ENCODE data around the gene SEMA3C. TPM values are rescaled to one million over a fixed set of nuclear protein-coding genes. Genes with fewer than 3 reads are reported as not detected.

The SEMA3C gene
- total RNA-seq, 1 experiment from 2014 or later = 12.2 TPM

DNA sequence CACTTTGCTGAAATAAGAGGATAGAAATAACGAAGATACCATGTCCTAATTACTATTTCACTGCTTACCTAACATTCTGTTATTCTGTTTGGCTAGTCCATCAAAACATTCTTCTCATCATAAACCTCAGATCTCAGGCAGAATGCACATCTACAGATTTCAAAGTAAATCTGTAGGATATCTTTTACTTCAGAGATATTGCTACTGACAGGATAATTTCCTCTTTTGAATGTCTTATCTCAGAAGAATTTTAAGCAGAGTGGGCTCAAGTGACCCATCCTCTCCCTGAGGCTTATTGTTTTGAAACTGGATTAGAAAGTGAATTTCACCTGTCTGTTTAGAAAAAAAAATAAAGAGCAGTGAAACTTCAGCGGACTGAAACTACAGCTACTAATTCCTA is 83.6 kb downstream of the SEMA3C start:
- in situ Hi-C loops (cut with HindIII; ENCODE audit: low sequenced_read_pairs) = no loop called here
- no peak for DNase-seq (ENCODE audit: low spot score)

DNA sequence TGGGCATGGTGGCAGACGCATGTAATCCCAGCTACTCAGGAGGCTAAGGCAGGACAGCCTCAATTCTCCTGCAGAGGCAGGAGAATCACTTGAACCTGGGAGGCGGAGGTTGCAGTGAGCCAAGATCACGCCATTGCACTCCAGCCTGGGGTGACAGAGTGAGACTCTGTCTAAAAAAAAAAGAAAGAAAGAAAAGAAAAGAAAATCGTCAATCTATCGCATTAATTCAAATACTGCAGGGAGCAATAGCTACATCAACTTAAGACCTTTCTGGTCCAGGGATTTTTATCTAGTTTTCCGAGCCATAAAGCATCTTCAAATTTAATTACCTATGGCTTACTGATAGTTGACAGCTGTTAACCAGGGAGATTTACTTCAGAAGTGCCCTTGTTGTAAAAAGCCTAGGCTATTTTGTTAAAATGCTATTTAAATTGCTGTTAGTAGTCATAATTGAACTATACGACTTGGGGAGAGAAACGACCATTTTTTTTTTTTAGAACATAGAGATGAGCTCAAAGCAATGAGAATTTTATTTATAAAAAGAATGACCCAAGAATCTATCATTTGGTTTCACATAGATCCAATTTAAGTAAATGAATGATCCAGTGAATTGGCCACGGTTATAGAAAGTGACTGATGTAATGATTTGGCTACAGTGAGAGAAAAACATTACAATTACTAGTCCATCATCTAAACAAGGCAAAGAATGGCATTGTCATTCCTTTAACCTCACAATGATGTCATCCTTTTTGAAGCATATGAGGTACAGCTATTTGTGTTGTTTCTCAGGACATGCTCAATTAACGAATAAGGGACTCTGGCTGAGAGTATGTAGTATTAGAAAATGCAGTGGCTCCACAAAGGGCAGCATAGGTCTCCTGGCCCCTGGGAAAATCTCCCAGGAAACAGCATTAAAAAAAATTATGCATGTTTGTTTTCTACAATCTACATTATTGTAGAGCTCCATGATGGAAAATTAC is 85.3 kb downstream of the SEMA3C start:
- in situ Hi-C loops (cut with HindIII; ENCODE audit: low sequenced_read_pairs) = no loop called here
- DNase-seq (ENCODE audit: low spot score) = no peak

DNA sequence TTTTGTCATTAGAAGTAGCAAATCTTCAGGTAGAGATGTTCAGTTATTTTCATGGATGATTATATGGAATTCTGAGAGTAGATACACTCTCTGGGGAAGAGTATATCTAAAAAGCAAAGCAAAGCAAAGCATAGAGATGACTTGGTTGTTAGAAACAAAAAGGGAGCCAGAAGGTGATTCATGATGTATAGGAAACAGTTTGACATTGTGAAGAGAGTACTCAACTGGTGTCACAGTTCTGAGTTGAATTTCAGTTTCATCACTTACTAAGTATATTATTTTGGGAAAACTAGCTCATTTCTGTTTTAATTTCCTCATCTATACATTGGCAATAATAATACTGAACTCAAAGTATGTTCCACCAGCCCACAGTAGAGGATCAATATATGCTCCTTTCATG is 86.8 kb downstream of the SEMA3C start:
- in situ Hi-C loops (cut with HindIII; ENCODE audit: low sequenced_read_pairs) = no loop called here
- DNase-seq (ENCODE audit: low spot score) = no peak

DNA sequence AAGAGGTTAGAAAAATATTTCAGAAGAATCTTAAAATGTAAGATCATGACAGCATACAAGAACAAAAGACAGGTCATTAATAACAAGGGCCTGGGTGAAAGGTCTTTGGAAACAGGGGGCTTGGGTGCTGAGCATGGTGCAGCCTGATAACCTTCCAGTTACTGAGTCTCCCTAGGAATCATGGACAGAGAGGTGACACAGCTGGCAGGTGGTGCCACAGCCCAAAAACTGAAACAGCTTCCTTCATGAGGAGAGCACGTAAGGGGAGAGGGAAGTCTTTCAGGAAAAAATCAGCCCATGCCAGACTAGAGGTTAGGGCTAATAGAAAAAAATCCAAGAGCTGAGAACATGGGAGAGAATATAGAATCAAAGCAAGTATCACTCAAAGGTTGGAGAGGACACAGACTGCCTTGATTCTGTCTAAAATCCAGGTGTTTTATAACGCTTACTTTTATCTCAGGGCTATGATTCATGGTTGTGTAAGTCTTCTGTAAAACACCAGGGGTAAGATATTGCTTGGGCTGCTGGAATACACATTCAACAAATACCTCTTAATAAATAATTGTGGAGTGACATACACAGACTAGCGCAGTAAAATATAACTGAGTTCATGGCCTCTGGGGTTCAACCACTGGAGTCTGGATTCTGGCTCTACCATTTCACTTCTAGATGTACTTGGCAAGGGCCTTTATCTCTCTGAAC is 88.1 kb downstream of the SEMA3C start:
- in situ Hi-C loops (cut with HindIII; ENCODE audit: low sequenced_read_pairs) = no loop called here
- DNase-seq (ENCODE audit: low spot score) = no peak

DNA sequence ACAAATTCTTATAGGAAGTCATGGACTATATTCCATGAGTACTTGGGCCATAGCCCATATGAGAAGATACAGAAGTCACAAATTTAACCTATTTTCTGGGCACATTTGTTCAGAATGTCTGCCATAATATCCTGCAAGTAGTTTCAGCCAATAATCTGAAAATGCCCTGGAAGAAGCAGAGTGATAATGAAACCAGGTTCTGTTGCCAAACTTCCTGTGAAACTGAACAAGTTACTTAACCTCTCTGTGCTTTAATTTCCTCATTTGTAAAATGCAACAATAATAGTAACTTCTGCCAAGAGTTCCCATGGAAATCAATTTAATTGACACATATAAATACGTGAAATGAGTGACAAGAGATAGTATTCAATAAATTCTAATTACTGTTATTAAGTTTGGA is 88.8 kb downstream of the SEMA3C start:
- no peak for DNase-seq (ENCODE audit: low spot score)
- in situ Hi-C loops (cut with HindIII; ENCODE audit: low sequenced_read_pairs) = no loop called here

DNA sequence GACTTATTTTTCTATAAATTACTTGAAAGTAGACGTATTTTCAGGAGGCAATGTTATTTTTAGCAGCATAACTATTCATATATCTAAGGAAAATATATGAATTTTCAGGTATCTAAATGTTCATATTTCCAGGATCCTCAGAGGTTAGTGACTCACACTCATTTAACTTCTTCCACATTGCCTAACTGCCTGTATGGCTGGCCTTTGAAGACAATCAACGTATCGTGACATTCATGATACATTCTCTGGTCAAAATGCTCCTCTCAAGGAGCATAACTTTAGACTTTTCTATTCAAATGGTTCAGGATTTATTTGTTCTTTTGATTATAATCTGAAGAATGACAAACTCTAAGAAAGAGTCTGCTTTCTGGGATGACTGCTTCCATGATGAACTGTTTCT is 89.3 kb downstream of the SEMA3C start:
- DNase-seq (ENCODE audit: low spot score) = no peak
- in situ Hi-C loops (cut with HindIII; ENCODE audit: low sequenced_read_pairs) = no loop called here

DNA sequence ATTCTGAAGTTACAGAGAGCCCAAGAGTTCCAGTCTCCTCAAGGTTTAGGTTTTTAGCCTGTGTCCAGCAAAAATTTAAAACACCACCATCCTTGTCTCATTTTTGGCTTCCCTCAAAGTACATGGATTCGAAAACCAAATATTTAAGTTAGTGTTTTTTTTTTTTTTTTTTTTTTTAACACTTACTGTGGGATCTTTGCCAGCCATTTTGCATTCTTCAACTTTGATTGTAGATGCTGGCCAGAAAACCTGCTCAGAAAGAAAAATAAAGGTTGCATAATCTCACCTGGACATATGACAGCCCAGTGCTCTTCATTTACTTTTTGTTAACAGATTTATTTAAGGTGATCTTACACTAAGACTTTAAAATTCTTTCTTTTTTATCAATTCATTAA is 91.6 kb downstream of the SEMA3C start:
- in situ Hi-C loops (cut with HindIII; ENCODE audit: low sequenced_read_pairs) = no loop called here
- DNase-seq (ENCODE audit: low spot score) = no peak

DNA sequence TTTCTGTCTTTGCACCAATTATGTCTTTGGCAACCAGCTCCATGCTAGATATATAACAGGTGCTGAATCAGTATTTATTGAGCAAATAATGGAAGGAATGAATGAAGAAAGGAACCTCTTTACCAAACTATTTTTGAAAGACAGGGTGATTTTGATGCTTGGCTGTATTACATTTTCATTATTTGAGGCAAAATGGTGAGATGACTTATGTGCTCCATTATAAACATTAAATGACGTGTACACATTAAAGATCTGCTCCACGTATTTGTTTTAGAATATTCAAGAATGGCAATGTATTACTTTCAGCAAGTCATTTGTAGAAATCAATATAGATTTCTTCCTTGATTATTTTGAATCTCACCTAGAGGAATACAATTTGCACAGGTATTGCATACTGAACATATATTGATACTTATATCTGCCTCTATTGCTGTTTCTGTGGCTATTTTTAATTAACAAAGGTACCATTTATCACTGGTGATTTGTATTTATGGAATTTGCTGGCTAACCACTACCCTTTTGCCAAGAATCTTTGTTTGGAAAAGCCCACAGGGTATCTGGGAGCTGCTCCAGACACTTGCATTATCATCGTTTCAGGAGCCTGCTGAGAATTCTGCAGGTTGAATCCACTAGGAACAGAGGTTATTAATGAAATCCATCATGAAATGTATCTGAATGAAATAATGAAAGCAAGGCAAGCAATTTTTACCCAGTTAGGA is 92.2 kb downstream of the SEMA3C start:
- in situ Hi-C loops (cut with HindIII; ENCODE audit: low sequenced_read_pairs) = no loop called here
- no peak for DNase-seq (ENCODE audit: low spot score)

DNA sequence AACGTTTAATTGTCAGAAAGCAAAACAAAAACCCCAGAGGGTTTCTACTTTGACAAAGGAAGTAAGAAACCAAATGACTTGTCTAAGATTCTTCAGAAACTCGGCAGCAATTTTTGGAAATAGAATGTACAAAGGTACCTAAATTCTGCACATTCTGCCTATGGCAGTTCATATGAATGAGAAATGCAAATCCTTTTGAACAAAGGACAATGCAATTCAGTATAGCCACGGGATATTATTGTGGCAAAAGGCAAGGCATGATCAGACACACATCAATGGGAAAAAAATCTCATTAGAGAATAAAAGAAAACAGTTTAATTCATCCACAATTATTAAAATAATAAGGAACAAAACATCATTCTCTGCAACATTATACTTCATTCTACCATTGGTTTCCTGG is 93.4 kb downstream of the SEMA3C start:
- in situ Hi-C loops (cut with HindIII; ENCODE audit: low sequenced_read_pairs) = no loop called here
- no peak for DNase-seq (ENCODE audit: low spot score)

DNA sequence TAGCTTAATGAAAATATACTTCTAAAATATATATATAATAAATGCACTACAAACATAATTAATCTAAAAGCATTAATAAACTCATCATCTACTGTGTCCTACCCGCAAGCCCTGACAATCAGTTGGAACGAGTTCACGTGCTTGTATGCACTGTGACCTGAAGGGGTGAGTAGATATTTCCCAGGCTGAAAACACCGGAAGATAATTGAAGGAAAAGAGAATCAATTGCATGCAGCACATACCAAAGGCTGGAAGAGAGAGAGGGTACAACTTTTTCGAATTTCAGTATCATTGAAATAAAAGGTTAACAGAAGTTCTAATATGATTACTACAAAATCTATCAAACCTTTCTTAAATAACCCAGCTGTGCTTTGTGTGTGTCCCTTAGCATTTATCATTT is 94.6 kb downstream of the SEMA3C start:
- in situ Hi-C loops (cut with HindIII; ENCODE audit: low sequenced_read_pairs) = no loop called here
- no peak for DNase-seq (ENCODE audit: low spot score)

DNA sequence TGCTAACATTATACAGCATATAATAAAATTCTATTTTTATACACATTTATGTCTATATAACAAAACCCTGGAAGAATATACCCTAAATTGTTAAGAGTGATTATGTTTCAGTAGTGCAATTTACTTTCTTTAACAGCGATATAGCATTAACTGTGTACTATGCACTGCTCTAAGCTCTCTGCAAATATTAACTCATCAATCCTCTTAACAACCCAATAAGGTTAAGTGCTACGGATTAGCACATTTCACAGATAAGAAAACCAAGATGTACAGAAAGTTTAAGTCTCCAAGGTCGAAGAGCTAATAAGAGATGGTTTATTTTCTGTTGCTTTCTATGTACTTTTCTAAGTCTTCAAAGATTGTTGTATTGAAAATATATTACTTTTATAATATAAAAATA is 95.8 kb downstream of the SEMA3C start:
- no peak for DNase-seq (ENCODE audit: low spot score)
- in situ Hi-C loops (cut with HindIII; ENCODE audit: low sequenced_read_pairs) = no loop called here

DNA sequence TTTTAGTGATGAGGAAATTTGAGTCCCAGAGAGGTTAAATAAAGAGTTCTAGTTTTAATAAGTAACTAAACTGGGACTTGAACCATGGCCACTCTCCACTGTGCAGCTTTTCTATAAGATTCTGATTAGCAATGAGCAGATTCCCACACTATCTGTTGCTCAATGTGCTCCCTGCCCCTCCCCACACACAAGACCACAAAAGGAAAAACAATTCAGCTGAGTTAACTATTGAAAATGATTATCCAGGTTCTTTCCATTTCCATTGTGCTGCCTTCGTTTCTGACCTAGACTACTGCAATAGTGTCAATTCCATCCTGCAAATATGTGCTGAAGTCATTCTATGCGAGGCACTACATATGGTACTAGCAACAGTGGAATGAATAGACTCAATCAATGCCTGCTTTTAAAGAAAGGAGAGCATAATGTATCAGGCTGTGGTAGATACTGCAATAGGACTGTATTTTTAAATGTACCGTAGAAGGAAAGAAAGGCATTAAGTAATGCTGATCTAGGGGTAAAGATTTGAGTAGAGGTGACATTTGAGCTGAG is 97.0 kb downstream of the SEMA3C start:
- in situ Hi-C loops (cut with HindIII; ENCODE audit: low sequenced_read_pairs) = no loop called here
- no peak for DNase-seq (ENCODE audit: low spot score)

DNA sequence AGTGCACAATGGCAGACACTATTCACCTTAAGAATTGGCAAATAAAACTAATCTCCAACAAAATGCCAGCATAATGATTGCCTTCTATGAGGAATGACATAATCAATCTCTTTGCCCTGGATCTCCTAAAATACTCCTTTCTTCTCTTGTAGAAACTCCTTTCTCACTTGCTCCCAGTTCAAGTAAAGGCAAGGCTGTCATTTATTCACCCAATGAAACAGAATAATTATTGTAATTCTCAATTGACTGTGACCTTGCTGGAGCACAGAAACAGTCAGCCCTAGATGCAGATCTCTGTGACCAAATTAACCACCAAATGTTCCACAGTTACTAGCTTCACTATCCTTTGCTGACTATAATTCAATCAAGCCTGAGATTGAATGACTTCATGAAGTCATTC is 99.3 kb downstream of the SEMA3C start:
- DNase-seq (ENCODE audit: low spot score) = no peak
- in situ Hi-C loops (cut with HindIII; ENCODE audit: low sequenced_read_pairs) = no loop called here

DNA sequence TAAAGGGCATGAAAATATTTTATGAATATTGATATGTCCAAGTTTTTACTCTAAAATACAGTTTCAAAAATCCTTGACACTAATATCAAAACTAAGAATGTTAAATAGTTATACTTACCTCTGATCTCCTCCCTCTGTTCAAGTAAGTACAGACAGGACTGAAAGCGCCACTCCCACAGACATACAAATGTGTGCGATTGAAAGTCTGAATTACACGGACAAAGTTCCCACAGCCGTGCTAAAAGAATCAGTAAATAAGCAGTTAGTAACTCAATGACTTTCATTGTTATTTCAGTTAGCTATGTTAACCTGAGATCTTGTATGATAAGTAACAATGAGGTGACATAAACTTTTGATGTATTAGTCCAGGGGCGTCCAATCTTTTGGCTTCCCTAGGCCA is 100.7 kb downstream of the SEMA3C start:
- in situ Hi-C loops (cut with HindIII; ENCODE audit: low sequenced_read_pairs) = no loop called here
- DNase-seq (ENCODE audit: low spot score) = no peak

DNA sequence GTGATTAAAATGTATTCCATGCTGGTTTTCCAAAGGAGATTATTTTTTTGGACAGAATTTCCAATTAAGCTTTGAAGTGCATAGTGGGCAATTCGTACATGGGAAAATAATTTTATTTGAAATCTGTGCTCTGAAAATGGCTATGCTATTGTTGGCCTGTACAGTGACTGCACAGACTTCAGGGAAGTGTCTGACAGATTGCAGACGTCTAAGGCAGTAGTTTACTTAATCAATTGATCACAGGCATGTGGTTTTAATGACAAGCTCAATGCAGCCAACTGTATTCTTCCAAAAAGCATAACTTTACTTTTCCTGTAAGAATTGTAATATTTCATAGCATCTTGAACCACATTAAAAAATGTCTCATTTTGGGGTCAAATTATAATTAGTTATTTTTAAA is 102.0 kb downstream of the SEMA3C start:
- in situ Hi-C loops (cut with HindIII; ENCODE audit: low sequenced_read_pairs) = no loop called here
- no peak for DNase-seq (ENCODE audit: low spot score)

DNA sequence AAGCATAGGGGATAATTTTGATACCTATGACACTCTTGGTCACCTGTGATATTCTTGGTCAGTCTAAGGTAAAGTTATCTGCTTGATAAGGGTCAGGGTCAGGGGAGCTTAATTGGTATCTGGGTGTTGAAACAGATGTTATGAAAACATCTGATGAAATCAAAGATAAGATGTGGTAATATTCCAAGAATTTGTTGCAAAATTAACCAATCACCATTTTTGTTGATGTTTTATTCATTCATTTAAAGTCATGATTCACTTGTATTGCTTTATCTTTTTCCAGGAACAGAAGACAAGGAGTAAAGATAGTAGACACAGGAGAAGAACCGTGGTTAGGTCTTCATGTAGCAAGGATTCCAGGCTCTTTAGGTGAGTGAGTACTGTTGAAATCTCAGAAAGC is 103.1 kb downstream of the SEMA3C start:
- in situ Hi-C loops (cut with HindIII; ENCODE audit: low sequenced_read_pairs) = no loop called here
- DNase-seq (ENCODE audit: low spot score) = no peak

DNA sequence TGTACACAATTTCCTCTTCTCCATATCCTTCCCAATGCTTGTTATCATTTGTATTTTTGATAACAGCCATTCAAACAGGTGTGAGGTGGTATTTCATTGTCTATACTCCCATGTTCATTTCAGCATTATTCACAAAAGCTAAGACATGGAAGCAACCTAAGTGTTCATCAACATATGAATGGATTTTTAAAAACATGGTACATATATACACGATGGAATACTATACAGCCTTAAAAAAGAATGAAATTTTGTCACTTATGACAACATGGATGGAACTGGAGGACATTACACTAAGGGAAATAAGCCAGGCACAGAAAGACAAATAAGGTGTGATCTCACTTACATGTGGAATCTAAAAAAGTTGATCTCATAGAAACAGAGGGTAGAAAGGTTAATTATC is 109.3 kb downstream of the SEMA3C start:
- in situ Hi-C loops (cut with HindIII; ENCODE audit: low sequenced_read_pairs) = no loop called here
- DNase-seq (ENCODE audit: low spot score) = no peak

DNA sequence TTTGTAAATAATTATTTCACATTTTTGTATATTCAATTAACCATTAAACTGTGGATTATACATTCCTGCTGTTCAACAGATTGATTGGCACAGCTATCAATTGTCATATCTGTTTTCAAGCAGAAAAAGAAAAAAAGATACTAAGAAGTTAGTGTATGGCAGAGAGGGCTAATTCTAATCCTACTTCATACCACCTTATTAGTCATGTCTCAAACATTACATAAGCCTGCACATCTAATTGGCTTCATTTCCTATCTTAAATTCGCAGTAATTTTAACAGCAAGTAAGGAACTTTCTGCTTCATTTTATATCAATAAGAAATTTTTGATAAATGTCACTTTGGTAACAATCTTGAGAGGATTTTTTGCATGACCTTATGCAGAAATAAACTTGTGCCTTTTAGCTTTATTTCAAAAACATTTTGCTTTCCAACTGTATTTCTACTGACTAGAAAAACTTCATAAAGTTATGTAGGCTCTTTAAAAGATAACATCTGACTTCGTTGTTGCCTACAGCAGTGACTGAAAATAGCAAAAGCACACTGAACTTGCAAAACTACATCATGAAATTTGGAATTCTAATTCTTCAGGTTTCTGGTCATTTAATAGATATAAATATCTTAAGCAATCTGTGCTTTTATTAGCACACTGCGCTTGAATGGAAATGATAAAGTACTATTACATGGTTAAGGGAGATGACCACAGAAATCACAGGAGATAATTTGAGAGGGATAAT is 111.5 kb downstream of the SEMA3C start:
- in situ Hi-C loops (cut with HindIII; ENCODE audit: low sequenced_read_pairs) = no loop called here
- no peak for DNase-seq (ENCODE audit: low spot score)

DNA sequence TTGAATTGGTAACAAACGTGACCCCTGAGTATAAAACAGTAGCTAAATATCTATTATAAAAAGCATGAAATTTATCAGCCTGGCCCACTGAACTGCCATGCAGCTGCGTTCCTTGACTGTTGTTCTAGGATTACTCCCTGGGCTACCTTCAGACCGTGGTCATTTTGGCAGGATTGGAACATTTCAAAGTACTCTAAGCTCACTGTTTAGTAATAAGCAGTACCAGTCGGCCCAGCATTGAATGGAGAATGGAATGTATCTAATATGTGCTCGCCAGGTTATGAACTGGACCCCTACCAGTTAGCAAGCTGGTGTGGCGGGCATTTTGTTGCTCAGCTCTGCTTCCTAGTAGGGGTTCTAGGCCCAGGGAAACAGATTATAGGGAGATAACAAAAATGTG is 112.2 kb downstream of the SEMA3C start:
- in situ Hi-C loops (cut with HindIII; ENCODE audit: low sequenced_read_pairs) = no loop called here
- peak; percentile 10 for DNase-seq (ENCODE audit: low spot score)
